PC-9 (cell line): Measurements from ENCODE around the gene LRRC70. TPM values are rescaled to one million over a fixed set of nuclear protein-coding genes. Genes with fewer than 3 reads are reported as not detected.

ENCODE experiments used
- BruUV-seq: library from RNA; stranded (reverse); fragments of 400-500 nt; replicated peaks from 2 replicates; lab custom pipeline; 2021; lab: Mats Ljungman, UMichigan
- CTCF ChIA-PET: fragments of 300-600 bp; sonication (Branson Sonifier 250); formaldehyde crosslinking; loops from one replicate; lab custom pipeline; 2022; ENCODE audit warnings: antibody characterized with exemption; lab: Charles Lee
- POLR2A ChIA-PET: fragments of 300-600 bp; sonication (Branson Sonifier 250); formaldehyde crosslinking; loops from one replicate; lab custom pipeline; 2022; ENCODE audit warnings: antibody characterized with exemption; ENCODE audit not compliant: unreplicated experiment; lab: Charles Lee
- DNase-seq, 2 experiments: peaks; one replicate each; pipeline versions ENCODE4 v3.0.0 to v3.0.0-alpha.2; 2015 to 2022; ENCODE audit warnings: mixed read lengths in 1 of 2
- H2AFZ ChIP-seq: fragments of 200-600 bp; sonication (generic); 2 replicates; pipeline ENCODE4 v1.8.1; 2017; ENCODE audit warnings: antibody characterized with exemption
- H3F3A ChIP-seq: fragments of 200-600 bp; sonication (generic); 2 replicates; pipeline ENCODE4 v1.8.1; 2017; ENCODE audit warnings: antibody characterized with exemption, mild to moderate bottlenecking, low read depth; ENCODE audit not compliant: insufficient read depth
- H3K27ac ChIP-seq: fragments of 200-600 bp; sonication (generic); 2 replicates; pipeline ENCODE4 v1.6.1; 2016; ENCODE audit warnings: mixed run types
- H3K27me3 ChIP-seq: fragments of 200-600 bp; sonication (generic); 2 replicates; pipeline ENCODE4 v1.6.1; 2016; ENCODE audit warnings: low read depth, mixed run types; ENCODE audit not compliant: insufficient read depth
- H3K36me3 ChIP-seq: fragments of 200-600 bp; sonication (generic); 2 replicates; pipeline ENCODE4 v1.6.1; 2016; ENCODE audit warnings: low read depth, mixed run types
- H3K4me1 ChIP-seq: fragments of 200-600 bp; sonication (generic); replicated peaks from 2 replicates; pipeline ENCODE4 v1.6.1; 2016; ENCODE audit warnings: mixed run types; ENCODE audit not compliant: insufficient read depth
- H3K4me2 ChIP-seq: fragments of 200-600 bp; sonication (generic); 2 replicates; pipeline ENCODE4 v1.6.1; 2017; ENCODE audit warnings: mixed run types
- H3K4me3 ChIP-seq: fragments of 200-600 bp; sonication (generic); 2 replicates; pipeline ENCODE4 v1.6.1; 2016; ENCODE audit warnings: mixed run types
- H3K79me2 ChIP-seq: fragments of 200-600 bp; sonication (generic); 2 replicates; pipeline ENCODE4 v1.6.1; 2017; ENCODE audit warnings: low read depth, mixed run types
- H3K9me2 ChIP-seq: fragments of 200-600 bp; sonication (generic); 2 replicates; pipeline ENCODE4 v1.8.1; 2017; ENCODE audit warnings: mild to moderate bottlenecking; ENCODE audit not compliant: insufficient read depth
- H3K9me3 ChIP-seq: fragments of 200-600 bp; sonication (generic); 2 replicates; pipeline ENCODE4 v1.8.1; 2016; ENCODE audit warnings: low read depth; ENCODE audit not compliant: insufficient read depth
- H4K20me1 ChIP-seq: fragments of 200-600 bp; sonication (generic); 2 replicates; pipeline ENCODE4 v1.8.1; 2017; ENCODE audit not compliant: insufficient read depth
- EZH2 ChIP-seq: fragments of 200-600 bp; sonication (generic); IDR thresholded peaks from 2 replicates; pipeline ENCODE4 v1.8.0; 2017; ENCODE audit warnings: antibody characterized with exemption, low read depth
- intact Hi-C: fragments of 100-400 bp; cut with micrococcal nuclease; formaldehyde crosslinking; loops from one replicate; pipeline ENCODE4 v1.10.0; 2022; ENCODE audit not compliant: unreplicated experiment
- total RNA-seq: library from RNA; stranded (reverse); gene quantifications from 2 replicates; pipeline ENCODE4 v1.2.3, GENCODE V29; 2021
- TF ChIP-seq, protein P1 (sequence below): fragments of 200-600 bp; sonication (generic); conservative IDR thresholded peaks from 2 replicates; pipeline ENCODE4 v1.6.1; 2017; ENCODE audit warnings: mixed run types, antibody characterized with exemption, mild to moderate bottlenecking, moderate library complexity

Gene LRRC70
- total RNA-seq, 1 experiment from 2014 or later, result 1.1 TPM

GRCh38 chr5:62579761-62580160 is 1.1 kb downstream of the LRRC70 start:
- Histone ChIP-seq H4K20me1 (no peaks in the 10 kb centered on the region), H3K27ac (no peak overlapping the region)
- CTCF ChIA-PET, result no interaction called here

GRCh38 chr5:62581836-62582597 is 3.4 kb downstream of the LRRC70 start:
- H3K27me3 ChIP-seq, result no peaks in the 10 kb centered on the region
- intact Hi-C loops, result no loop called here
- no peaks in the 10 kb centered on the region for H4K20me1 ChIP-seq
- no peak overlapping the region for H3K27ac ChIP-seq
- POLR2A ChIA-PET, result no interaction called here
- H3K9me2 ChIP-seq, result no peaks in the 10 kb centered on the region
- H2AFZ ChIP-seq, result no peak overlapping the region
- H3K4me3 ChIP-seq, result no peak overlapping the region
- CTCF ChIA-PET, result no interaction called here
- TF ChIP-seq, protein P1, sequence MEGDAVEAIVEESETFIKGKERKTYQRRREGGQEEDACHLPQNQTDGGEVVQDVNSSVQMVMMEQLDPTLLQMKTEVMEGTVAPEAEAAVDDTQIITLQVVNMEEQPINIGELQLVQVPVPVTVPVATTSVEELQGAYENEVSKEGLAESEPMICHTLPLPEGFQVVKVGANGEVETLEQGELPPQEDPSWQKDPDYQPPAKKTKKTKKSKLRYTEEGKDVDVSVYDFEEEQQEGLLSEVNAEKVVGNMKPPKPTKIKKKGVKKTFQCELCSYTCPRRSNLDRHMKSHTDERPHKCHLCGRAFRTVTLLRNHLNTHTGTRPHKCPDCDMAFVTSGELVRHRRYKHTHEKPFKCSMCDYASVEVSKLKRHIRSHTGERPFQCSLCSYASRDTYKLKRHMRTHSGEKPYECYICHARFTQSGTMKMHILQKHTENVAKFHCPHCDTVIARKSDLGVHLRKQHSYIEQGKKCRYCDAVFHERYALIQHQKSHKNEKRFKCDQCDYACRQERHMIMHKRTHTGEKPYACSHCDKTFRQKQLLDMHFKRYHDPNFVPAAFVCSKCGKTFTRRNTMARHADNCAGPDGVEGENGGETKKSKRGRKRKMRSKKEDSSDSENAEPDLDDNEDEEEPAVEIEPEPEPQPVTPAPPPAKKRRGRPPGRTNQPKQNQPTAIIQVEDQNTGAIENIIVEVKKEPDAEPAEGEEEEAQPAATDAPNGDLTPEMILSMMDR, result no peak
- TF ChIP-seq EZH2, result no peak
- DNase-seq, result no peak
- H3K36me3 ChIP-seq, result no peaks in the 10 kb centered on the region
- no peaks in the 10 kb centered on the region; the same call in 1 of the 2 replicates for H3F3A ChIP-seq
- 0 out of 2 replicates have a peak, but pooled peaks cover 9% of the 10 kb centered on the region for H3K4me1 ChIP-seq
- H3K9me3 ChIP-seq, result no peaks in the 10 kb centered on the region
- no peaks in the 10 kb centered on the region for H3K79me2 ChIP-seq
- no peak overlapping the region for H3K4me2 ChIP-seq
- no TSS peak for BruUV-seq

More at GRCh38 chr5:62579761-62580160, 1.1 kb downstream of the LRRC70 start:
- Histone ChIP-seq H3K79me2 (no peaks in the 10 kb centered on the region), H3K36me3 (no peaks in the 10 kb centered on the region), H3K9me2 (no peaks in the 10 kb centered on the region), H3K4me3 (no peak overlapping the region), H3K9me3 (no peaks in the 10 kb centered on the region), H3F3A (no peaks in the 10 kb centered on the region), H3K27me3 (no peaks in the 10 kb centered on the region), H2AFZ (no peak overlapping the region), H3K4me1 (no peaks in the 10 kb centered on the region), H3K4me2 (no peak overlapping the region)
- no TSS peak for BruUV-seq
- DNase-seq, result no peak
- POLR2A ChIA-PET, result no interaction called here
- TF ChIP-seq, protein P1, result no peak
- TF ChIP-seq EZH2, result no peak
- intact Hi-C loops, result no loop called here

- CTCF ChIA-PET, result no interaction called here
- Histone ChIP-seq H4K20me1 (no peaks in the 10 kb centered on the region), H3K9me2 (no peaks in the 10 kb centered on the region), H3F3A (no peaks in the 10 kb centered on the region; the same call in 1 of the 2 replicates), H3K27me3 (no peaks in the 10 kb centered on the region), H3K9me3 (no peaks in the 10 kb centered on the region), H2AFZ (no peak overlapping the region), H3K27ac (no peak overlapping the region), H3K4me3 (no peak overlapping the region), H3K79me2 (no peaks in the 10 kb centered on the region), H3K4me1 (0 out of 2 replicates have a peak, but pooled peaks cover 9% of the 10 kb centered on the region), H3K4me2 (no peak overlapping the region), H3K36me3 (no peaks in the 10 kb centered on the region)
- no peak for TF ChIP-seq EZH2
- TF ChIP-seq, protein P1, result no peak
- intact Hi-C loops, result no loop called here
- POLR2A ChIA-PET, result no interaction called here
- no peak for DNase-seq
- BruUV-seq, result no TSS peak
Measured at GRCh38 chr5:62584391-62584790, 5.8 kb downstream of the LRRC70 start.
